HEK293 (cell line): ENCODE results near the gene ALG8.

Experiments used
- CTCF ChIP-seq: fragments of 450-650 bp; formaldehyde crosslinking; IDR thresholded peaks from 2 replicates; pipeline ENCODE4 v1.5.1; 2016; ENCODE audit warnings: missing biosample characterization, missing genetic modification characterization
- GLIS1 ChIP-seq: fragments of 450-650 bp; formaldehyde crosslinking; IDR thresholded peaks from 2 replicates; pipeline ENCODE4 v1.5.1; 2016; ENCODE audit warnings: missing biosample characterization, missing genetic modification characterization
- HIC1 ChIP-seq: fragments of 450-650 bp; formaldehyde crosslinking; IDR thresholded peaks from 2 replicates; pipeline ENCODE4 v1.5.1; 2016; ENCODE audit warnings: missing biosample characterization, missing genetic modification characterization
- ZNF19 ChIP-seq: fragments of 450-650 bp; formaldehyde crosslinking; IDR thresholded peaks from 2 replicates; pipeline ENCODE4; 2016; ENCODE audit warnings: missing biosample characterization, missing genetic modification characterization, low read depth
- ZNF274 ChIP-seq, 2 experiments: fragments of 200-500 bp in 1 of 2; fragments of 450-650 bp in 1 of 2; sonication (Bioruptor generic) in 1 of 2; formaldehyde crosslinking in 1 of 2; IDR thresholded peaks; 2 replicates each; pipeline versions ENCODE4 v1.5.1 to v1.6.1; 2014 to 2016; ENCODE audit warnings: borderline replicate concordance in 1 of 2, inconsistent platforms in 1 of 2, low read length in 1 of 2, missing biosample characterization in 1 of 2, missing genetic modification characterization in 1 of 2
- ZSCAN18 ChIP-seq: fragments of 450-650 bp; formaldehyde crosslinking; IDR thresholded peaks from 2 replicates; pipeline ENCODE4 v1.5.1; 2016; ENCODE audit warnings: missing biosample characterization, missing genetic modification characterization

GRCh38 chr11:78181185-78181584, 41.8 kb upstream of the ALG8 start:
- TF ChIP-seq CTCF (tag by site-specific recombination): no peak
- TF ChIP-seq ZSCAN18 (tag by site-specific recombination): no peak
- TF ChIP-seq GLIS1 (tag by site-specific recombination): no peak
- TF ChIP-seq ZNF19 (tag by site-specific recombination): no peak
- TF ChIP-seq HIC1: no peak
- TF ChIP-seq ZNF274 (IDR thresholded peaks at IDR 0.05; ENCODE audit: low read length): no peak
- TF ChIP-seq ZNF274 (tag by site-specific recombination; IDR thresholded peaks at IDR 0.05; ENCODE audit: borderline replicate concordance): no peak
